ENCODE data around the gene KDM5A. TPM values are rescaled to one million over a fixed set of nuclear protein-coding genes. Genes with fewer than 3 reads are reported as not detected.

The KDM5A gene
- total and polyA plus RNA-seq, 10 of the 15 experiments (the other 5 are each of a cell fraction or from before 2014, with no cell fraction given), result 9.0 to 59.9 (median 27.7) TPM

GRCh38 chr12:422526-422925 lies 33.4 kb upstream of the KDM5A start:
- no TSS peak for BruUV-seq (replicated peaks)
- ChIA-PET POLR2A (no interaction called here), RAD21 (ENCODE audit: unreplicated experiment) (no interaction called here), CTCF (no interaction called here), SMC1A (ENCODE audit: uncharacterized antibody, unreplicated experiment) (no interaction called here)
- no peak for ATAC-seq
- H3K27ac ChIP-seq (ENCODE audit: control insufficient read depth, insufficient read depth), result no peak overlapping the region
- DNase-seq (ENCODE audit: low read depth, low spot score), result no peak
- 100% methylated on average over 3 of the region's 3 CpGs for WGBS (ENCODE audit: insufficient coverage, insufficient replicate concordance, low lambda C conversion rate, missing lambda C conversion rate)
- H3K9ac ChIP-seq (ENCODE audit: control insufficient read depth, insufficient read depth, low read length), result no peak overlapping the region
- H3K9me3 ChIP-seq (replicated peaks; ENCODE audit: control insufficient read depth, insufficient read depth, low read length), result no peaks in the 10 kb centered on the region
- H3K4me1 ChIP-seq (ENCODE audit: control insufficient read depth, insufficient read depth, low read length), result no peaks in the 10 kb centered on the region
- intact Hi-C loops (cut with micrococcal nuclease; ENCODE audit: unreplicated experiment) (no loop called here), in situ Hi-C loops (cut with MboI) (no loop called here)
- H2AFZ ChIP-seq (ENCODE audit: control insufficient read depth, low read depth, low read length), result no peak overlapping the region
- no peak for FAIRE-seq
- no peak overlapping the region for H3K4me2 ChIP-seq (ENCODE audit: control insufficient read depth, insufficient read depth)
- H3K27me3 ChIP-seq (replicated peaks in 1 of 2; ENCODE audit: control insufficient read depth in 2 of 2, insufficient read depth in 2 of 2, low read length in 1 of 2), result no peaks in the 10 kb centered on the region
- TF ChIP-seq, protein P1, sequence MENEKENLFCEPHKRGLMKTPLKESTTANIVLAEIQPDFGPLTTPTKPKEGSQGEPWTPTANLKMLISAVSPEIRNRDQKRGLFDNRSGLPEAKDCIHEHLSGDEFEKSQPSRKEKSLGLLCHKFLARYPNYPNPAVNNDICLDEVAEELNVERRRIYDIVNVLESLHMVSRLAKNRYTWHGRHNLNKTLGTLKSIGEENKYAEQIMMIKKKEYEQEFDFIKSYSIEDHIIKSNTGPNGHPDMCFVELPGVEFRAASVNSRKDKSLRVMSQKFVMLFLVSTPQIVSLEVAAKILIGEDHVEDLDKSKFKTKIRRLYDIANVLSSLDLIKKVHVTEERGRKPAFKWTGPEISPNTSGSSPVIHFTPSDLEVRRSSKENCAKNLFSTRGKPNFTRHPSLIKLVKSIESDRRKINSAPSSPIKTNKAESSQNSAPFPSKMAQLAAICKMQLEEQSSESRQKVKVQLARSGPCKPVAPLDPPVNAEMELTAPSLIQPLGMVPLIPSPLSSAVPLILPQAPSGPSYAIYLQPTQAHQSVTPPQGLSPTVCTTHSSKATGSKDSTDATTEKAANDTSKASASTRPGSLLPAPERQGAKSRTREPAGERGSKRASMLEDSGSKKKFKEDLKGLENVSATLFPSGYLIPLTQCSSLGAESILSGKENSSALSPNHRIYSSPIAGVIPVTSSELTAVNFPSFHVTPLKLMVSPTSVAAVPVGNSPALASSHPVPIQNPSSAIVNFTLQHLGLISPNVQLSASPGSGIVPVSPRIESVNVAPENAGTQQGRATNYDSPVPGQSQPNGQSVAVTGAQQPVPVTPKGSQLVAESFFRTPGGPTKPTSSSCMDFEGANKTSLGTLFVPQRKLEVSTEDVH (IDR thresholded peaks at IDR 0.05; ENCODE audit: low read depth, partially characterized antibody), result no peak
- TF ChIP-seq MXI1 (IDR thresholded peaks at IDR 0.05; ENCODE audit: low read depth, low read length) (no peak), TARDBP (IDR thresholded peaks at IDR 0.05; ENCODE audit: borderline replicate concordance) (no peak), PAX5 (IDR thresholded peaks at IDR 0.05; ENCODE audit: borderline replicate concordance, low read depth, low read length) (no peak), YY1 (IDR thresholded peaks at IDR 0.05; ENCODE audit: low read depth, low read length) (no peak), MTA3 (IDR thresholded peaks at IDR 0.05; ENCODE audit: borderline replicate concordance, low read length) (no peak), FOXM1 (IDR thresholded peaks at IDR 0.05; ENCODE audit: low read depth, low read length) (no peak), BMI1 (IDR thresholded peaks at IDR 0.05; ENCODE audit: borderline replicate concordance) (no peak), MTA2 (IDR thresholded peaks at IDR 0.05; ENCODE audit: low read depth) (no peak), CHD1 (IDR thresholded peaks at IDR 0.05; ENCODE audit: low read depth, low read length) (no peak)
- TF ChIP-seq, protein P2, sequence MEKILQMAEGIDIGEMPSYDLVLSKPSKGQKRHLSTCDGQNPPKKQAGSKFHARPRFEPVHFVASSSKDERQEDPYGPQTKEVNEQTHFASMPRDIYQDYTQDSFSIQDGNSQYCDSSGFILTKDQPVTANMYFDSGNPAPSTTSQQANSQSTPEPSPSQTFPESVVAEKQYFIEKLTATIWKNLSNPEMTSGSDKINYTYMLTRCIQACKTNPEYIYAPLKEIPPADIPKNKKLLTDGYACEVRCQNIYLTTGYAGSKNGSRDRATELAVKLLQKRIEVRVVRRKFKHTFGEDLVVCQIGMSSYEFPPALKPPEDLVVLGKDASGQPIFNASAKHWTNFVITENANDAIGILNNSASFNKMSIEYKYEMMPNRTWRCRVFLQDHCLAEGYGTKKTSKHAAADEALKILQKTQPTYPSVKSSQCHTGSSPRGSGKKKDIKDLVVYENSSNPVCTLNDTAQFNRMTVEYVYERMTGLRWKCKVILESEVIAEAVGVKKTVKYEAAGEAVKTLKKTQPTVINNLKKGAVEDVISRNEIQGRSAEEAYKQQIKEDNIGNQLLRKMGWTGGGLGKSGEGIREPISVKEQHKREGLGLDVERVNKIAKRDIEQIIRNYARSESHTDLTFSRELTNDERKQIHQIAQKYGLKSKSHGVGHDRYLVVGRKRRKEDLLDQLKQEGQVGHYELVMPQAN (conservative IDR thresholded peaks at IDR 0.05), result no peak
- TF ChIP-seq, protein P3, sequence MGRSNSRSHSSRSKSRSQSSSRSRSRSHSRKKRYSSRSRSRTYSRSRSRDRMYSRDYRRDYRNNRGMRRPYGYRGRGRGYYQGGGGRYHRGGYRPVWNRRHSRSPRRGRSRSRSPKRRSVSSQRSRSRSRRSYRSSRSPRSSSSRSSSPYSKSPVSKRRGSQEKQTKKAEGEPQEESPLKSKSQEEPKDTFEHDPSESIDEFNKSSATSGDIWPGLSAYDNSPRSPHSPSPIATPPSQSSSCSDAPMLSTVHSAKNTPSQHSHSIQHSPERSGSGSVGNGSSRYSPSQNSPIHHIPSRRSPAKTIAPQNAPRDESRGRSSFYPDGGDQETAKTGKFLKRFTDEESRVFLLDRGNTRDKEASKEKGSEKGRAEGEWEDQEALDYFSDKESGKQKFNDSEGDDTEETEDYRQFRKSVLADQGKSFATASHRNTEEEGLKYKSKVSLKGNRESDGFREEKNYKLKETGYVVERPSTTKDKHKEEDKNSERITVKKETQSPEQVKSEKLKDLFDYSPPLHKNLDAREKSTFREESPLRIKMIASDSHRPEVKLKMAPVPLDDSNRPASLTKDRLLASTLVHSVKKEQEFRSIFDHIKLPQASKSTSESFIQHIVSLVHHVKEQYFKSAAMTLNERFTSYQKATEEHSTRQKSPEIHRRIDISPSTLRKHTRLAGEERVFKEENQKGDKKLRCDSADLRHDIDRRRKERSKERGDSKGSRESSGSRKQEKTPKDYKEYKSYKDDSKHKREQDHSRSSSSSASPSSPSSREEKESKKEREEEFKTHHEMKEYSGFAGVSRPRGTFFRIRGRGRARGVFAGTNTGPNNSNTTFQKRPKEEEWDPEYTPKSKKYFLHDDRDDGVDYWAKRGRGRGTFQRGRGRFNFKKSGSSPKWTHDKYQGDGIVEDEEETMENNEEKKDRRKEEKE (IDR thresholded peaks at IDR 0.05), result no peak
- H3K79me2 ChIP-seq (ENCODE audit: control insufficient read depth, insufficient read depth, low read length), result no peaks in the 10 kb centered on the region
- no peaks in the 10 kb centered on the region for H4K20me1 ChIP-seq (ENCODE audit: control insufficient read depth, insufficient read depth)
- no peak overlapping the region for H3K4me3 ChIP-seq
- H3K36me3 ChIP-seq (ENCODE audit: control insufficient read depth in 2 of 2, insufficient read depth in 2 of 2, low read length in 1 of 2), result peaks cover 5 to 14% of the 10 kb centered on the region in 2 experiments
